GM18867 (cell line): Measurements from ENCODE around the gene MGAT5.

Source experiments
- ATAC-seq: cut with Tn5 transposase; IDR thresholded peaks from one replicate; pipeline ENCODE4 v1.9.1; 2021; ENCODE audit warnings: mild to moderate bottlenecking, moderate library complexity; ENCODE audit not compliant: unreplicated experiment

The MGAT5 gene

DNA sequence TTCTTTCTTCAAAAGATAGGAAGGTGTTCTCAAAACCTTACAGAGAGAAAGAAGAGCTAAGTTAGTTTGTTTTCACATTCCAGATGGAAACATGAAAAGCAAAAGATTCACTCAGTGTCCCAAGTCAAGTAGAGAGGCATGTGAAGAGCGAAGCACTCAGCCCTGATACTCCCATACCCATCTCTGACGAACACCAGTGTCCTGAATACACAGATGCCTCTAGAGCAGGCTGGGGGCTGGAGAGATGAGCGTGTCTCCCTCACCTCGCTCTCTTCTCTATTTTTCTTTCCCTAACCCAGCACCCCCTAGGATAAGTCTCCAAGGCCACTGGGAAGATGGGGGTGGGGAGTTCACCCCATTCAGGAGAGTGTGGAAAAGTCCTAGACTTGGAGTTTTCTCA, 237.2 kb downstream of the MGAT5 start:
- no peak for ATAC-seq

DNA sequence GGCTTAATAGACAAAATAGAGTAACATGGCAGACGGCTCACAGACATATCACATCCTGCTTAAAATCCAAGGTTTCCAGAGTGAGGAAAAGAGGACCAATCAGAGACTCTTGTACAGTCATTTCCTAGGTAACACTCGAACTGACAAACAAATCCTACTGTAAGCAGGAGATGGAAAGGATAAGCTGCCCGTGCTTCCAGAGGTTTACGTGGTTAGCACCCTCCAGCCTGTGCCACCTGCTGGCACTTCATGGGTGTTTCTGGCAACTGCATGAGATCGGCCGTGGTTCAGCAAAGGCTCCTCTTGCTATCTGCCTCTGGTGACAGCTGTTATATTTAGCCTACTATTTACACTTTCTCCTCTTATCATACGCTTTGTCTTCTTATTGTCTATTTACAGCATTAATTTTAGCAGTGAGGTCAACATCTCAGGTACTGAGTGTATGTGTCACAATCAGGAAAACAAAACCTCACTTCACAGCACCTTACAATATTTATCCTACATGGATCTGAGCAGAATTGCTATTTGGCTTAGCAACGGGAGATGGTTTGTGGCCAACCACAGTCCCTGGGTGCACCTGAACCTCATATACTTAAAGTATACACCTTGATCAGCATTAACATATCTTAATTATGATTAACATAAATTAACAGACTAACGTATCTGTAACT, 238.0 kb downstream of the MGAT5 start:
- ATAC-seq = peak; percentile 48

GRCh38 chr2:134493797-134494196, 239.9 kb downstream of the MGAT5 start:
- no peak for ATAC-seq

GRCh38 chr2:134498654-134499053, 244.8 kb downstream of the MGAT5 start:
- ATAC-seq = no peak

GRCh38 chr2:134499307-134499926, 245.5 kb downstream of the MGAT5 start:
- ATAC-seq = no peak

- no peak for ATAC-seq
These were observed 246.5 kb downstream of the MGAT5 start for GRCh38 chr2:134500211-134500935.

DNA sequence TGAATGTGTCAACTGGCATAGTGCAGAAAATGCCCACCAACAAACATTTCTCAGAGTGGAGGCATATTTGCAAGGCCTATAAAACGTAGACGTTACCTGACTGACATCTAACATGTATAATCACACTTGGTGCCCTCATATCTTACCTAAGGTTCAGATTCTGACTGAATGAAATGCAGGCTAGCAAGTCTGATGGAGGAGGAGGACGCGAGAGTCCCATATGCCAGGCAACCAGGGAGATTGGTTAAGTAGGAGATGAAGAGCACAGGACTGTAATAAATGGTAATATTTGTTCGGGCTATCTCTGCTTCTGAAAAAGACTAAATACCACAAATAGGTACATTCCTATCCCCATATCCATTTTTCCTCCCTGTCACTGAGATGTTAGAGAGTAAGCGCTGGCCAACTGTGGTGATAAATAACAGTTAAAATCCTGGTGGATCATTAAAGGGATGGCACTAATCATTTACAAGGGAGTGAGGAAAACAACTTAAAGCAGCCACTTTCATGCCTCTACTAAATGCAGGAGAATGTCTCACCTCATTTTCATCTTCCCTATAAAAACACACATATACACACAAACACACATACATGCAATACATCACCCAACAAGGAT, 247.7 kb downstream of the MGAT5 start:
- ATAC-seq = no peak

GRCh38 chr2:134502104-134502503, 248.2 kb downstream of the MGAT5 start:
- no peak for ATAC-seq
